ENCODE measurements around the gene TMEM61. TPM values are rescaled to one million over a fixed set of nuclear protein-coding genes. Genes with fewer than 3 reads are reported as not detected.
A peak's percentile ranks its signal among the peaks of the same experiment; 100 is the strongest.

The TMEM61 gene
- total and polyA plus RNA-seq, 2 of the 8 experiments (the other 6 are each of a cell fraction or from before 2014, with no cell fraction given) = 0.54 to 1.4 TPM

- H3K23me2 ChIP-seq (ENCODE audit: low read depth, low read length) = peaks cover 13% of the 10 kb centered on the region; the same call in 1 of the 2 replicates
- no peak for TF ChIP-seq JUND (IDR thresholded peaks at IDR 0.05; ENCODE audit: low read length)
- peak; percentile 7 for TF ChIP-seq CTBP2 (IDR thresholded peaks at IDR 0.05; ENCODE audit: borderline replicate concordance, insufficient read depth, insufficient read length, low read length)
- H3K14ac ChIP-seq (ENCODE audit: insufficient read length) = no peak overlapping the region
- no peaks in the 10 kb centered on the region; the same call in none of the 2 replicates for H3K79me1 ChIP-seq (ENCODE audit: low read depth, low read length)
- DNase-seq (ENCODE audit: low read depth in 1 of 2, low spot score in 2 of 2) (no peak), FAIRE-seq (no peak)
- no peak overlapping the region for H4K8ac ChIP-seq (ENCODE audit: extremely low read depth, insufficient read depth, low read length)
- H3K36me3 ChIP-seq (ENCODE audit: control insufficient read depth in 2 of 4, insufficient read depth in 4 of 4, low read length in 3 of 4) = peaks cover 0 to 3% (median 0%) of the 10 kb centered on the region in 4 experiments; a peak in 1 of 8 replicates
- peak overlapping the region; percentile 48 to 65 (median 56); a peak in 6 of 8 replicates for H3K4me3 ChIP-seq (ENCODE audit: extremely low read depth in 1 of 4, insufficient read depth in 2 of 4, low read depth in 3 of 4, low read length in 4 of 4)
- H4K91ac ChIP-seq (replicated peaks; ENCODE audit: insufficient read length, low read length) = no peak overlapping the region
- peaks cover 6 to 16% of the 10 kb centered on the region in 2 experiments; a peak in 2 of 4 replicates for H3K79me2 ChIP-seq (ENCODE audit: control insufficient read depth in 1 of 2, insufficient read depth in 2 of 2, low read length in 2 of 2)
- peaks cover 0 to 12% of the 10 kb centered on the region in 2 experiments for H4K20me1 ChIP-seq (replicated peaks in 1 of 2; ENCODE audit: control insufficient read depth in 1 of 2, insufficient read depth in 2 of 2, low read length in 2 of 2)
- H3K18ac ChIP-seq (ENCODE audit: extremely low read depth, low read length) = peak overlapping the region; percentile 96; the same call in 1 of the 2 replicates
- no peak overlapping the region for H3K56ac ChIP-seq (replicated peaks; ENCODE audit: insufficient read length, low read depth, low read length)
- WGBS, 2 experiments (ENCODE audit: extremely low coverage in 1 of 2, insufficient coverage in 1 of 2, insufficient read length in 1 of 2, insufficient replicate concordance in 2 of 2, low coverage in 1 of 2, low lambda C conversion rate in 2 of 2, missing lambda C conversion rate in 1 of 2) = 30% methylated on average over 9 of the region's 9 CpGs; no CpG with 5 or more reads in 1 of the 2 experiments
- H3K4me1 ChIP-seq (replicated peaks in 1 of 4; ENCODE audit: control insufficient read depth in 3 of 4, insufficient read depth in 4 of 4, low read length in 3 of 4) = peaks cover 0 to 13% (median 9%) of the 10 kb centered on the region in 4 experiments; a peak in 6 of 7 replicates
- H3K9ac ChIP-seq (replicated peaks in 1 of 4; ENCODE audit: extremely low read depth in 1 of 4, low read depth in 3 of 4, low read length in 3 of 4) = no peak overlapping the region; a peak in 2 of 7 replicates
- H2AFZ ChIP-seq (ENCODE audit: low read length) = peak overlapping the region; percentile 77; the same call in 1 of the 2 replicates
- ChIA-PET POLR2A (ENCODE audit: partially characterized antibody) (interaction anchor here (1.4 kb wide), 1 partner anchor 10 kb away, joined by 5 read pairs; no protein-coding TSS in a partner anchor), CTCF (ENCODE audit: partially characterized antibody) (interaction anchor here (0.9 to 1.9 kb wide), 8 partner anchors 10 to 229 kb away, joined by 3 to 9 read pairs (median 4); no protein-coding TSS in a partner anchor)
- peak overlapping the region; percentile 95; the same call in 1 of the 2 replicates for H2BK12ac ChIP-seq (ENCODE audit: low read depth, low read length)
- H3K27ac ChIP-seq (ENCODE audit: low read depth, low read length) = no peak overlapping the region
- H2BK5ac ChIP-seq (ENCODE audit: low read depth, low read length) = 0 out of 2 replicates have a peak overlapping the region, but pooled peaks have one; percentile 37
- H2AK5ac ChIP-seq (ENCODE audit: low read depth, low read length) = no peak overlapping the region
- H2BK120ac ChIP-seq (replicated peaks; ENCODE audit: low read depth, low read length) = no peak overlapping the region
- H3K4me2 ChIP-seq (ENCODE audit: insufficient read depth in 1 of 2, low read depth in 2 of 2, low read length in 2 of 2) = peak overlapping the region; percentile 89 to 99
- no peak overlapping the region for H3K4ac ChIP-seq (replicated peaks; ENCODE audit: insufficient read length, low read depth, low read length)
- H2BK15ac ChIP-seq (ENCODE audit: low read length) = no peak overlapping the region
- H2BK20ac ChIP-seq (ENCODE audit: low read length) = no peak overlapping the region
- no peak overlapping the region for H4K5ac ChIP-seq (ENCODE audit: insufficient read length, low read depth, low read length)
- no peaks in the 10 kb centered on the region for H3K9me3 ChIP-seq (ENCODE audit: insufficient read depth in 2 of 2, low read depth in 1 of 2, low read length in 1 of 2)
- no peak overlapping the region for H3K23ac ChIP-seq (ENCODE audit: insufficient read length)
- H3K27me3 ChIP-seq (replicated peaks in 1 of 4; ENCODE audit: control insufficient read depth in 3 of 4, extremely low read depth in 1 of 4, insufficient read depth in 3 of 4, low read length in 3 of 4) = peaks cover 9 to 39% (median 37%) of the 10 kb centered on the region in 4 experiments
Observed at GRCh38 chr1:55038974-55039341, 58.5 kb downstream of the TMEM61 start.

All from H1 (cell line).